ENCODE results near the gene ZNF853.

DNA sequence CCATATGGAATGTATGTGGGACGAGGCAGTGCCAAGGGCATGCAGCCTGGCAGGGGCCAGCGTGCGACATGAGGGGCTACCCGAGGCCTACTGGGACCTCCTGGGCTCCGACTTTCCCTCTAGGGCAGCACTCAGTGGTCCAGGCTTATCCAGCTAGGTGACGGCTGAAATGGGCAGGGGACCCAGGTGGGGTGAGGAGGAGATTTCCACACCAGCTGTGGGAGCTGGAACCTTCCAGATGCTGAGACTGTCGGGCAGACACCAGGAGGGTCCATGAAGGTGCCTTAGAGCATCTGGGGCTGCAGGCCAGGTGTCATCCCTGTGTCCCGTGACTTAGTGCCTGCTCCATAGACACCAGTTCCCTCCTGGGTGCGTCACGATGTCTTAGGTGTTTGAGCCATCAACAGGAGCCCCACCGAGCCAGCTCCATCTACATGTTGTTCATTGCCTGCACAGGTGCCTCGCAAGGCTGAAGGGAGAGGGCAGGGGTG, 35.2 kb downstream of the ZNF853 start:
- TF ChIP-seq, protein P1, sequence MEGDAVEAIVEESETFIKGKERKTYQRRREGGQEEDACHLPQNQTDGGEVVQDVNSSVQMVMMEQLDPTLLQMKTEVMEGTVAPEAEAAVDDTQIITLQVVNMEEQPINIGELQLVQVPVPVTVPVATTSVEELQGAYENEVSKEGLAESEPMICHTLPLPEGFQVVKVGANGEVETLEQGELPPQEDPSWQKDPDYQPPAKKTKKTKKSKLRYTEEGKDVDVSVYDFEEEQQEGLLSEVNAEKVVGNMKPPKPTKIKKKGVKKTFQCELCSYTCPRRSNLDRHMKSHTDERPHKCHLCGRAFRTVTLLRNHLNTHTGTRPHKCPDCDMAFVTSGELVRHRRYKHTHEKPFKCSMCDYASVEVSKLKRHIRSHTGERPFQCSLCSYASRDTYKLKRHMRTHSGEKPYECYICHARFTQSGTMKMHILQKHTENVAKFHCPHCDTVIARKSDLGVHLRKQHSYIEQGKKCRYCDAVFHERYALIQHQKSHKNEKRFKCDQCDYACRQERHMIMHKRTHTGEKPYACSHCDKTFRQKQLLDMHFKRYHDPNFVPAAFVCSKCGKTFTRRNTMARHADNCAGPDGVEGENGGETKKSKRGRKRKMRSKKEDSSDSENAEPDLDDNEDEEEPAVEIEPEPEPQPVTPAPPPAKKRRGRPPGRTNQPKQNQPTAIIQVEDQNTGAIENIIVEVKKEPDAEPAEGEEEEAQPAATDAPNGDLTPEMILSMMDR (IDR thresholded peaks at IDR 0.05; ENCODE audit: poor library complexity), result no peak
- no peak for TF ChIP-seq EZH2 (IDR thresholded peaks at IDR 0.05; ENCODE audit: borderline replicate concordance)
- no peak for TF ChIP-seq EZH2phosphoT487 (IDR thresholded peaks at IDR 0.05; ENCODE audit: low read depth, severe bottlenecking, unreplicated experiment)

Data from hepatocyte (in vitro differentiated cells).